Measurements from ENCODE around the gene CIPC.

Gene CIPC

GRCh38 chr14:77130386-77130785, 32.3 kb downstream of the CIPC start:
- TF ChIP-seq CTCF (IDR thresholded peaks at IDR 0.05; ENCODE audit: low read depth, low read length): no peak
- in situ Hi-C loops (cut with HindIII; ENCODE audit: low sequenced_read_pairs): no loop called here
- H3K4me3 ChIP-seq (ENCODE audit: low read depth, low read length): no peak overlapping the region
- DNase-seq (ENCODE audit: low read depth, low spot score): no peak

GRCh38 chr14:77131206-77131605, 33.1 kb downstream of the CIPC start:
- no peak overlapping the region for H3K4me3 ChIP-seq (ENCODE audit: low read depth, low read length)
- DNase-seq (ENCODE audit: low read depth, low spot score): no peak
- in situ Hi-C loops (cut with HindIII; ENCODE audit: low sequenced_read_pairs): no loop called here
- TF ChIP-seq CTCF (IDR thresholded peaks at IDR 0.05; ENCODE audit: low read depth, low read length): no peak

- in situ Hi-C loops (cut with HindIII; ENCODE audit: low sequenced_read_pairs): no loop called here
- no peak overlapping the region for H3K4me3 ChIP-seq (ENCODE audit: low read depth, low read length)
- DNase-seq (ENCODE audit: low read depth, low spot score): no peak
- no peak for TF ChIP-seq CTCF (IDR thresholded peaks at IDR 0.05; ENCODE audit: low read depth, low read length)
These were observed 33.9 kb downstream of the CIPC start for GRCh38 chr14:77131871-77132486.

GRCh38 chr14:77133720-77134338, 35.8 kb downstream of the CIPC start:
- peak; percentile 60 for DNase-seq (ENCODE audit: low read depth, low spot score)
- TF ChIP-seq CTCF (IDR thresholded peaks at IDR 0.05; ENCODE audit: low read depth, low read length): no peak
- H3K4me3 ChIP-seq (ENCODE audit: low read depth, low read length): no peak overlapping the region
- in situ Hi-C loops (cut with HindIII; ENCODE audit: low sequenced_read_pairs): no loop called here

- H3K4me3 ChIP-seq (ENCODE audit: low read depth, low read length): no peak overlapping the region
- TF ChIP-seq CTCF (IDR thresholded peaks at IDR 0.05; ENCODE audit: low read depth, low read length): no peak
- DNase-seq (ENCODE audit: low read depth, low spot score): no peak
- in situ Hi-C loops (cut with HindIII; ENCODE audit: low sequenced_read_pairs): no loop called here
These were observed 41.0 kb downstream of the CIPC start for GRCh38 chr14:77139022-77139421.

- H3K4me3 ChIP-seq (ENCODE audit: low read depth, low read length): no peak overlapping the region
- no peak for DNase-seq (ENCODE audit: low read depth, low spot score)
- peak; percentile 54 for TF ChIP-seq CTCF (IDR thresholded peaks at IDR 0.05; ENCODE audit: low read depth, low read length)
- in situ Hi-C loops (cut with HindIII; ENCODE audit: low sequenced_read_pairs): no loop called here
These were observed 41.7 kb downstream of the CIPC start for GRCh38 chr14:77139540-77140358.

All from astrocyte of the spinal cord (primary cell).